HG02678 (cell line): ENCODE data around the gene MUL1.

Experiments used
- ATAC-seq: cut with Tn5 transposase; IDR thresholded peaks from one replicate; pipeline ENCODE4 v1.9.1; 2021; ENCODE audit warnings: mild to moderate bottlenecking, moderate library complexity; ENCODE audit not compliant: unreplicated experiment

MUL1 gene

GRCh38 chr1:20472121-20472520 is 35.8 kb downstream of the MUL1 start:
- ATAC-seq: no peak

- ATAC-seq: no peak
These were observed 37.8 kb downstream of the MUL1 start for GRCh38 chr1:20470194-20470593.

DNA sequence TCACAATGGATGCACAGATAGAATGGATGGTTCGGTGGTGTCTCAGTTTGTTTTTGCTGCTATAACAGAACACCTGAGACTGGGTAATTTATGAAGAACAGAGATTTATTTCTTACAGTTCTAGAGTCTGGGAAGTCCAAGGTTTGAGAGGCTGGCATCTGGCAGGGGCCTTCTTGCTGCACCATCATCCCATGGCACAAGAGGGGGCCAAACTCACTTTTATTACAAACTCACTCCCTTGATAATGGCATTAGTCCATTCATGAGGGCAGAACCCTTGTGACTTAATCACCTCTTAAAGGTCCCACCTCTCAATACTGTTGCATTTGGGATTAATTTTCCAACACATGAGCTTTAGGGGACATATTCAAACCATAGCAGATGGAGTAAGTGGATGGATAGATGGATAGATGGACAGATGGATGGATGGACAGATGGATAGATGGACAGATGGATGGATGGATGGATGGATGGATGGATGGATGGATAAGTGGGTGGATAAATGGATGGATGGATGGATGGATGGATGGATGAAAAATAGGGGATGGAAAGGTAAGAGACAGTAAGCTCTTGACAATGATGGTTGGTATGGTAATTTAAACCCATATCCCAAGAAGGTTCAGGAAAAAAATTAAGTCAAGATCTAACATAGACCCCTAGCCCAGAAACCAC is 38.4 kb downstream of the MUL1 start:
- ATAC-seq: no peak

DNA sequence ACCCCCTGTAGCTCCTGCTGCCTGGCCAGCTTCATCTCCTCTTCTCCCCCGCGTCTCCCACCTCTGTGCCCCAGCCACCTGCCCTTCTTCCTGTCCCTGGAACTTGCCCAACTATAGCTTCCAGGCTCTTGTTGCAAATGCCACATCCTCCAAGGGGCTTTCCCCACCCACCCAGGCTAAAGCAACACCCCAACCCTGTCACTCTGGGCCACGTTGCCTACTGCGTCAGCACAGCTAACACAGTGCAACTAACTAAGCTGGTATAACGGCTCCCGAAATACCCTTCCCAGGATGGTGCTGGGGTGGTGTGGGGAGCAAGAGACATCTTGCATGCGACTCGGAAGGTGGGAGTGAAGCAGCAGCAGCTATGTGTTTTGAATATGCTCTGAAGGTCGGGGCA is 41.7 kb downstream of the MUL1 start:
- no peak for ATAC-seq

DNA sequence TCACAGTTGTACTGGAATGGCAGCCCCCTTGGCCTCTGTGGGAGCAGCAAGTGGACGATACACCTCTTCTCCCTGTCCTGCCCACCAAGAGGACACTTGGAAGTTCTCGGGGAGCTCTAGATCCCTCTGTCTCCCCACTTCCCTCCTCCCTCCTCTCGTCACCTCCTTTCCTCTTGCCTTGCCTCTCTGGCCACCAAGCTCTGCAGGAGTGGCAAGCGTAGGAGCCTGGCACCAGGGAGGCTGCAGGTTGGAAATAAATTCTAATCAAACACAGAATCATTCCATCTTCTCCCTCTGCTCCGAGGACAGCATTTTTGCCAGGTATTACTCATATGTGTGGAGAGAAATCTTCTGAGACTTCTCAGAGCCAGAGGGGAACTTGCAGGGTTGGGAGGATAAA is 42.8 kb downstream of the MUL1 start:
- ATAC-seq: no peak

DNA sequence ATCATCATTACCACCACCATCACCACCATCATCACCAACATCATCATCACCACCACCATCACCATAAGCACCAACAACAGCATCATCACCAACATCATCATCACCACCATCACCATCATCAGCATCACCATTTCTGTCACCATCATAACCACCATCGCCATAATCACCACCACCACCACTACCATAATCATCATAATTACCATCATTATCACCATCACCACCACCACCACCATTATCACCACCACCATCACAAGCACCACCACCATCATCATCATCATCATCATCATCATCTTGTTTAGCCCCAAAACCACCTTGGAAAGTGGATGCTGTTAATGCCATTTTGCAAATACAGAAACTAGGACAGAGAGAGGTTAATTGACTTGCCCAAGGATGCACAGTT is 44.4 kb downstream of the MUL1 start:
- ATAC-seq: no peak

- ATAC-seq: no peak
These were observed 45.6 kb downstream of the MUL1 start for GRCh38 chr1:20462397-20462796.

GRCh38 chr1:20458717-20459116 is 49.2 kb downstream of the MUL1 start:
- ATAC-seq: no peak

GRCh38 chr1:20454004-20454403 is 53.9 kb downstream of the MUL1 start:
- no peak for ATAC-seq

DNA sequence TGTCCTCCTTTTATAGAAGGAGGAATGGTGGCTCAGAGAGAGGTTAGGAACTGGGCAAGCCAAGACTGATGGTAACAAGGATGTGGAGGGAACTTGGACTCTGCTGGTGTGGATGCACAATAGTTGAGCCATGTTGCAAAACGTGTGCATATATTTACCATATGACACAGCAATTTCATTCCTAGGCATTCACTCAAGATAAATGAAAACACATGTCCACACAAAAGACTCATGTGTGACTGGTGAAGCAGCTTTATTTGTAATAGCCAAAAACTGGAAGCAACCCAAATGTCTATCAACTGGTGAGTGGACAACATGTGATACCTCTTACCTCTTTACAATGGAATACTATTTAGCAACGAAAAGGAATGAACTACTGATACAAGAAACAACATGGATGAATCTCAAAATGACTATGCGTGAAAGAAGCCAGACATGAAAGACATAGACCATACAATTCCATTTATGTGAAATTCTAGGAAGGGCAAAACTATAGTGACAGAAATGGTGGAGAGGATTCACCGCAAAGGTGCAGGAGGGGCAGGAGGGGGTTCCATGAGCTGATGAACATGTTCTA is 58.1 kb downstream of the MUL1 start:
- ATAC-seq: no peak
